Endothelial cell of umbilical vein (primary cell): Measurements from ENCODE around the gene CACNA1A. TPM values are rescaled to one million over a fixed set of nuclear protein-coding genes. Genes with fewer than 3 reads are reported as not detected.

Experiments used
- BruUV-seq: library from RNA; stranded (reverse); fragments of 400-500 nt; replicated peaks from 2 replicates; lab custom pipeline; 2021; lab: Mats Ljungman, UMichigan
- CTCF ChIA-PET: fragments of 300-600, 350-600 bp; sonication (Branson Sonifier 250); formaldehyde crosslinking; loops from one replicate; lab custom pipeline; 2021; ENCODE audit warnings: antibody characterized with exemption, inconsistent platforms; lab: Charles Lee
- POLR2A ChIA-PET: fragments of 300-600, 350-600 bp; sonication (Branson Sonifier 250); formaldehyde crosslinking; loops from one replicate; lab custom pipeline; 2021; ENCODE audit warnings: antibody characterized with exemption, inconsistent platforms; lab: Charles Lee
- DNase-seq: peaks from one replicate; pipeline ENCODE4 v3.0.0-alpha.2; 2011; ENCODE audit warnings: low read depth, low spot score
- FAIRE-seq: peaks from 2 replicates; lab custom pipeline; 2011; peaks lifted over from hg19 to GRCh38; lab: Jason Lieb, UNC
- H2AFZ ChIP-seq: 2 replicates; pipeline ENCODE4 v1.6.0; 2012; ENCODE audit warnings: low read depth, low read length, control low read depth, inconsistent platforms
- H3K27ac ChIP-seq: 2 replicates; pipeline ENCODE4 v1.5.1; 2011; ENCODE audit warnings: low read depth, mild to moderate bottlenecking, control low read depth, low read length, moderate library complexity; ENCODE audit not compliant: insufficient read depth
- H3K27me3 ChIP-seq, 2 experiments: 2 replicates each; pipeline versions ENCODE4 v1.6.0 to v1.6.1; 2011; ENCODE audit warnings: low read length in 2 of 2, mixed read lengths in 1 of 2; ENCODE audit not compliant: control insufficient read depth in 2 of 2, insufficient read depth in 2 of 2
- H3K36me3 ChIP-seq, 2 experiments: 2 replicates in 1 of 2; 3 replicates in 1 of 2; pipeline ENCODE4 v1.5.1; 2011; ENCODE audit warnings: low read length in 2 of 2, mild to moderate bottlenecking in 1 of 2, moderate library complexity in 1 of 2; ENCODE audit not compliant: control insufficient read depth in 2 of 2, insufficient read depth in 2 of 2; ENCODE audit errors: extremely low read depth in 1 of 2
- H3K4me1 ChIP-seq: 3 replicates; pipeline ENCODE4 v1.5.1; 2011; ENCODE audit warnings: mild to moderate bottlenecking, low read length; ENCODE audit not compliant: control insufficient read depth, insufficient read depth; ENCODE audit errors: extremely low read depth
- H3K4me2 ChIP-seq: 2 replicates; pipeline ENCODE4 v1.6.1; 2011; ENCODE audit warnings: low read length, control low read depth, mixed read lengths; ENCODE audit not compliant: insufficient read depth
- H3K4me3 ChIP-seq, 3 experiments: fragments of 200-600 bp in 1 of 3; sonication (generic), shearing (Covaris generic) in 1 of 3; replicated peaks in 1 of 3; 2 replicates each; pipeline ENCODE4 v1.5.1; 2011 to 2016; ENCODE audit warnings: control low read depth in 3 of 3, low read length in 3 of 3, mild to moderate bottlenecking in 2 of 3, inconsistent platforms in 1 of 3, low read depth in 1 of 3, moderate library complexity in 1 of 3; ENCODE audit not compliant: insufficient read depth in 1 of 3
- H3K79me2 ChIP-seq: 2 replicates; pipeline ENCODE4 v1.6.0; 2012; ENCODE audit warnings: low read length, inconsistent platforms; ENCODE audit not compliant: control insufficient read depth, insufficient read depth
- H3K9ac ChIP-seq: replicated peaks from 2 replicates; pipeline ENCODE3; 2011; ENCODE audit warnings: low read length, control low read depth; ENCODE audit not compliant: insufficient read depth; ENCODE audit errors: extremely low read depth
- H3K9me1 ChIP-seq: replicated peaks from 3 replicates; pipeline ENCODE4 v1.6.0; 2011; ENCODE audit warnings: mild to moderate bottlenecking, low read length; ENCODE audit not compliant: control insufficient read depth, insufficient read depth; ENCODE audit errors: extremely low read depth
- H3K9me3 ChIP-seq: replicated peaks from 2 replicates; pipeline ENCODE4 v1.5.1; 2012; ENCODE audit warnings: low read length, inconsistent platforms; ENCODE audit not compliant: control insufficient read depth, insufficient read depth
- H4K20me1 ChIP-seq: replicated peaks from 2 replicates; pipeline ENCODE3; 2011; ENCODE audit warnings: mild to moderate bottlenecking, low read length; ENCODE audit not compliant: control insufficient read depth, insufficient read depth; ENCODE audit errors: extremely low read depth
- EZH2 ChIP-seq: IDR thresholded peaks from 2 replicates; pipeline ENCODE4 v1.6.1; 2012; ENCODE audit warnings: borderline replicate concordance, low read depth, mild to moderate bottlenecking, moderate library complexity, low read length, inconsistent platforms; ENCODE audit not compliant: severe bottlenecking
- FOS ChIP-seq: IDR thresholded peaks from 2 replicates; pipeline ENCODE4 v1.6.1; 2011; ENCODE audit warnings: mild to moderate bottlenecking, low read length, moderate library complexity, borderline replicate concordance; ENCODE audit not compliant: insufficient read depth
- GATA2 ChIP-seq: IDR thresholded peaks from 2 replicates; pipeline ENCODE4 v1.7.0; 2011; ENCODE audit warnings: low read depth, mild to moderate bottlenecking, moderate library complexity, mixed read lengths, low read length; ENCODE audit not compliant: insufficient read length, insufficient read depth
- JUN ChIP-seq: IDR thresholded peaks from 2 replicates; pipeline ENCODE4 v1.6.1; 2011; ENCODE audit warnings: borderline replicate concordance, low read depth; ENCODE audit not compliant: insufficient read length, insufficient read depth
- MYC ChIP-seq: IDR thresholded peaks from one replicate; pipeline ENCODE4 v1.6.1; 2011; ENCODE audit warnings: mild to moderate bottlenecking, low read depth, low read length
- POLR2A ChIP-seq: IDR thresholded peaks from 2 replicates; pipeline ENCODE4 v1.6.1; 2012; ENCODE audit warnings: low read depth, mild to moderate bottlenecking, control low read depth, low read length
- POLR2AphosphoS5 ChIP-seq: IDR thresholded peaks from 2 replicates; pipeline ENCODE4 v1.6.1; 2012; ENCODE audit warnings: low read depth, mild to moderate bottlenecking, control low read depth, low read length, moderate library complexity; ENCODE audit not compliant: insufficient read depth
- dilution Hi-C: fragments of 300-500 bp; cut with MboI; formaldehyde crosslinking; loops from one replicate; pipeline ENCODE4 v1.15.0; 2019; ENCODE audit warnings: low sequenced_read_pairs; ENCODE audit not compliant: extremely low pct_ligation_motif_present
- intact Hi-C: fragments of 100-400 bp; cut with micrococcal nuclease; formaldehyde crosslinking; loops from one replicate; pipeline ENCODE4 v1.10.0; 2022
- polyA plus RNA-seq, 4 experiments: library from polyadenylated mRNA; depleted of rRNA in 3 of 4; stranded (reverse) in 3 of 4; unstranded in 1 of 4; fragments of >200 nt; gene quantifications; 2 replicates each; pipeline versions ENCODE4 v1.2.1 to v1.2.3, GENCODE V29; 2011 to 2012; ENCODE audit warnings: missing spikeins in 1 of 4
- total RNA-seq: library from RNA; stranded (reverse); gene quantifications from 2 replicates; pipeline ENCODE4 v1.2.3, GENCODE V29; 2021
- TF ChIP-seq, protein P1 (sequence below), 2 donors: IDR thresholded peaks; 1 replicate in 1 of 2; 2 replicates in 1 of 2; pipeline ENCODE4 v1.5.1; 2011; ENCODE audit warnings: low read length in 2 of 2, mild to moderate bottlenecking in 2 of 2, moderate library complexity in 2 of 2, control low read depth in 1 of 2, inconsistent platforms in 1 of 2, low read depth in 1 of 2; ENCODE audit not compliant: insufficient read depth in 1 of 2; ENCODE audit errors: extremely low read depth in 1 of 2
- TF ChIP-seq, protein P2 (sequence below): IDR thresholded peaks from 2 replicates; pipeline ENCODE4 v1.6.1; 2011; ENCODE audit not compliant: insufficient read depth, insufficient read length

Gene CACNA1A
- total and polyA plus RNA-seq, 2 donors (not counting 3 experiments of a cell fraction or from before 2014, with no cell fraction given), result 0.17 to 0.38 TPM

DNA sequence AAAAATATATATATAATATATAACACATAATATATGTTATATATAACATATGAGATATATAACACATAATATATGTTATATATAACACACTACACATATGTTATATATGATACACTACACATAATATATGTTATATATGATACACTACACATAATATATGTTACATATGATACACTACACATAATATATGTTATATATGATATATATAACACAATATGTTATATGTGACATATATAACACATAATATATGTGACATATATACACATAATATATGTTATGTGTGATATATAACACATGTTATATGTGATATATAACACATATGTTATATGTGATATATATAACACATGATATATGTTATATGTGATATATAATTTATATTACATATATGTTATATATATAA is 129.7 kb downstream of the CACNA1A start:
- H3K27ac ChIP-seq, result no peak overlapping the region
- H3K4me1 ChIP-seq, result no peaks in the 10 kb centered on the region
- DNase-seq (no peak), FAIRE-seq (no peak)
- H3K9me3 ChIP-seq, result no peaks in the 10 kb centered on the region
- dilution Hi-C loops, result no loop called here
- TF ChIP-seq JUN, result no peak
- TF ChIP-seq, protein P1, sequence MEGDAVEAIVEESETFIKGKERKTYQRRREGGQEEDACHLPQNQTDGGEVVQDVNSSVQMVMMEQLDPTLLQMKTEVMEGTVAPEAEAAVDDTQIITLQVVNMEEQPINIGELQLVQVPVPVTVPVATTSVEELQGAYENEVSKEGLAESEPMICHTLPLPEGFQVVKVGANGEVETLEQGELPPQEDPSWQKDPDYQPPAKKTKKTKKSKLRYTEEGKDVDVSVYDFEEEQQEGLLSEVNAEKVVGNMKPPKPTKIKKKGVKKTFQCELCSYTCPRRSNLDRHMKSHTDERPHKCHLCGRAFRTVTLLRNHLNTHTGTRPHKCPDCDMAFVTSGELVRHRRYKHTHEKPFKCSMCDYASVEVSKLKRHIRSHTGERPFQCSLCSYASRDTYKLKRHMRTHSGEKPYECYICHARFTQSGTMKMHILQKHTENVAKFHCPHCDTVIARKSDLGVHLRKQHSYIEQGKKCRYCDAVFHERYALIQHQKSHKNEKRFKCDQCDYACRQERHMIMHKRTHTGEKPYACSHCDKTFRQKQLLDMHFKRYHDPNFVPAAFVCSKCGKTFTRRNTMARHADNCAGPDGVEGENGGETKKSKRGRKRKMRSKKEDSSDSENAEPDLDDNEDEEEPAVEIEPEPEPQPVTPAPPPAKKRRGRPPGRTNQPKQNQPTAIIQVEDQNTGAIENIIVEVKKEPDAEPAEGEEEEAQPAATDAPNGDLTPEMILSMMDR (IDR thresholded peaks at IDR 0.05; ENCODE audit: extremely low read depth in 1 of 2, insufficient read depth in 1 of 2, low read depth in 1 of 2, low read length in 2 of 2), result no peak
- TF ChIP-seq, protein P2, sequence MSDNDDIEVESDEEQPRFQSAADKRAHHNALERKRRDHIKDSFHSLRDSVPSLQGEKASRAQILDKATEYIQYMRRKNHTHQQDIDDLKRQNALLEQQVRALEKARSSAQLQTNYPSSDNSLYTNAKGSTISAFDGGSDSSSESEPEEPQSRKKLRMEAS, result no peak
- TF ChIP-seq FOS, result no peak
- no peak for TF ChIP-seq GATA2
- TF ChIP-seq POLR2AphosphoS5, result no peak
- no peak for TF ChIP-seq MYC
- no peak for TF ChIP-seq EZH2
- TF ChIP-seq POLR2A, result no peak
- no peaks in the 10 kb centered on the region for H3K79me2 ChIP-seq
- CTCF ChIA-PET, result interaction anchor here (0.8 to 2.3 kb wide), 3 partner anchors 9 to 53 kb away, joined by 3 to 5 read pairs (median 4); no protein-coding TSS in a partner anchor
- H3K9me1 ChIP-seq, result no peaks in the 10 kb centered on the region
- no TSS peak for BruUV-seq
- H3K9ac ChIP-seq, result no peak overlapping the region
- H3K27me3 ChIP-seq, result no peaks in the 10 kb centered on the region
- H4K20me1 ChIP-seq, result no peaks in the 10 kb centered on the region
- no peak overlapping the region for H3K4me2 ChIP-seq
- no peaks in the 10 kb centered on the region for H3K36me3 ChIP-seq
- POLR2A ChIA-PET, result no interaction called here
- intact Hi-C loops, result no loop called here
- no peak overlapping the region for H3K4me3 ChIP-seq
- H2AFZ ChIP-seq, result no peak overlapping the region
